Stomach smooth muscle (tissue), 2 donors: Measurements from ENCODE around the gene TAPBP.
A peak's percentile ranks its signal among the peaks of the same experiment; 100 is the strongest.
"Not testable (repeated sequence)": the region's sequence is repeated elsewhere in the genome, so short reads cannot be mapped to it uniquely, and the experiment has no call there.

Experiments used
- H3K27ac ChIP-seq: one replicate; pipeline ENCODE4 v1.7.0; 2013; ENCODE audit warnings: mild to moderate bottlenecking, low read length, inconsistent platforms
- H3K27me3 ChIP-seq, 2 donors: one replicate each; pipeline ENCODE4 v1.7.0; 2013; ENCODE audit warnings: low read length in 2 of 2; ENCODE audit not compliant: insufficient read depth in 2 of 2, control insufficient read depth in 1 of 2
- H3K36me3 ChIP-seq, 2 donors: one replicate each; pipeline ENCODE4 v1.7.0; 2013; ENCODE audit warnings: low read length in 2 of 2; ENCODE audit not compliant: control insufficient read depth in 2 of 2, insufficient read depth in 2 of 2
- H3K4me1 ChIP-seq: one replicate; pipeline ENCODE4 v1.7.0; 2013; ENCODE audit warnings: low read length; ENCODE audit not compliant: control insufficient read depth, insufficient read depth
- H3K4me3 ChIP-seq, 2 donors: one replicate each; pipeline ENCODE4 v1.7.0; 2013; ENCODE audit warnings: low read length in 2 of 2
- H3K9ac ChIP-seq, 2 donors: one replicate each; pipeline ENCODE4 v1.7.0; 2013; ENCODE audit warnings: low read length in 2 of 2, mild to moderate bottlenecking in 1 of 2
- H3K9me3 ChIP-seq, 2 donors: one replicate each; pipeline ENCODE4 v1.7.0; 2013; ENCODE audit warnings: low read length in 2 of 2; ENCODE audit not compliant: control insufficient read depth in 2 of 2
- donor health status: healthy.
- donor health status: Pancreatic carcinoma.

The TAPBP gene

GRCh38 chr6:33273924-33274902 is 39.7 kb downstream of the TAPBP start:
- peaks cover 70% of the 10 kb centered on the region for H3K4me1 ChIP-seq
- H3K4me3 ChIP-seq, result no peak overlapping the region

GRCh38 chr6:33273129-33273923 is 40.6 kb downstream of the TAPBP start:
- no peaks in the 10 kb centered on the region for H3K9me3 ChIP-seq
- H3K4me1 ChIP-seq, result peaks cover 64% of the 10 kb centered on the region
- H3K36me3 ChIP-seq, result peaks cover 19 to 36% of the 10 kb centered on the region in 2 donors
- H3K27ac ChIP-seq, result no peak overlapping the region
- no peaks in the 10 kb centered on the region for H3K27me3 ChIP-seq
- H3K9ac ChIP-seq, result peak overlapping the region; percentile 80 to 99
- H3K4me3 ChIP-seq, result peak overlapping the region; percentile 98

More at GRCh38 chr6:33273924-33274902, 39.7 kb downstream of the TAPBP start:
- Histone ChIP-seq H3K9me3 (no peaks in the 10 kb centered on the region), H3K27ac (no peak overlapping the region), H3K9ac (no peak overlapping the region), H3K36me3 (peaks cover 19 to 29% of the 10 kb centered on the region in 2 donors), H3K27me3 (no peaks in the 10 kb centered on the region)

- Histone ChIP-seq H3K4me1 (peaks cover 58% of the 10 kb centered on the region), H3K9me3 (no peaks in the 10 kb centered on the region), H3K4me3 (peak overlapping the region; percentile 98), H3K36me3 (peaks cover 26 to 44% of the 10 kb centered on the region in 2 donors), H3K27ac (peak overlapping the region; percentile 98), H3K27me3 (no peaks in the 10 kb centered on the region), H3K9ac (peak overlapping the region; percentile 80 to 99)
Observed at GRCh38 chr6:33272275-33273128, 41.4 kb downstream of the TAPBP start.

DNA sequence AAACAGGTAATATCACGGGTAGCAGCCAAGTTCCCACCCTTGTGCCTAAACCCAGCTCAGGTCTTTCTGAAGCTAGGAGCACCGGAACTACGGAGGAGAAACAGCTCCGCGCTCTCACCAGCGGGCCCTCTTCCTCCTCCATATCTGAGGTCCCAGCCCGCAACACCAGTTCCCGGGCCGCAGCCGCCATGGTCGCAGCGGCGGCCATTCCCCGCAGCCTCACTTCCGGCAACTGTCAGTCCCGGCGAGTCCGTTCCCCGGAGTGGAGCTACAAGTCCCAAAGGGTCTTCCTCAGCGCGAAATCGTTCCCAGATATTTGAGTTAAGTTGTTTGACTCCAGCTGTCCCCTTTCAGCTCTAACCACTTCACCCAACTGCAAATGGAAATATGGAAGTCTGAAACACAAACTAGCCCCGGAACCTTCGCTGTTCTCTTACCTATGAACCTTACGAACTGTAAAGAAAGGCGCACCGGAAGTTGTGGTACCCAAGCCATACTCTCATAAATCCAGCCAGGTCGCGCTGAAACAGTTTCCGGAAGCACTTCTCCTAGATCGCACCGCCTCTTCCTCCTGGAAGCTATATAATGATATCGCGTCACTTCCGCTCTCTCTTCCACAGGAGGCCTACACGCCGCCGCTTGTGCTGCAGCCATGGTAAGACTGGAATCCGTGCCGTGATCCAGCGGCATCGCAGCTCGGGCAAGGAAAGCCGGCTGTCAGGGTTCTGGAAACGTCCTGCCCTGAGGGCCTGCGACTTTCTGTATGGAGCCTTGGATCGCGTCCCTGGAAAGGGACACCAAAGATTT is 42.2 kb downstream of the TAPBP start, which contains the start of the genes RPS18 and VPS52:
Gene RPS18, plus strand, starts transcription at position 608 of the 807 bp plus-strand sequence. Its CDS starts 45 bp downstream, at position 653.
Gene VPS52, minus strand, starts transcription at position 409 of the 807 bp plus-strand sequence. Its CDS starts 201 bp downstream, at position 208.
- Histone ChIP-seq H3K9me3 (no peaks in the 10 kb centered on the region), H3K4me1 (peaks cover 52% of the 10 kb centered on the region), H3K36me3 (peaks cover 34 to 52% of the 10 kb centered on the region in 2 donors), H3K27me3 (no peaks in the 10 kb centered on the region), H3K27ac (peak within 1 kb of the TSS; percentile 98), H3K9ac (peak within 1 kb of the TSS; percentile 98 to 99), H3K4me3 (peak within 1 kb of the TSS; percentile 98)

GRCh38 chr6:33271117-33271467 is 42.8 kb downstream of the TAPBP start:
- Histone ChIP-seq H3K27me3 (no peaks in the 10 kb centered on the region), H3K27ac (peak overlapping the region; percentile 98), H3K4me3 (peak overlapping the region; percentile 98), H3K9ac (peak overlapping the region; percentile 98 to 99), H3K9me3 (no peaks in the 10 kb centered on the region), H3K36me3 (peaks cover 35 to 57% of the 10 kb centered on the region in 2 donors), H3K4me1 (peaks cover 46% of the 10 kb centered on the region)

GRCh38 chr6:33264015-33264414 is 49.9 kb downstream of the TAPBP start:
- Histone ChIP-seq H3K9ac (no peak overlapping the region), H3K36me3 (peaks cover 49 to 58% of the 10 kb centered on the region in 2 donors), H3K4me3 (no peak overlapping the region), H3K4me1 (no peaks in the 10 kb centered on the region), H3K27me3 (no peaks in the 10 kb centered on the region), H3K9me3 (no peaks in the 10 kb centered on the region), H3K27ac (no peak overlapping the region)

- not testable (repeated sequence) for H3K27me3 ChIP-seq, H3K4me3 ChIP-seq, H3K9ac ChIP-seq, H3K27ac ChIP-seq, H3K9me3 ChIP-seq, H3K4me1 ChIP-seq
- H3K36me3 ChIP-seq, result peaks cover 42 to 45% of the 10 kb centered on the region in 2 donors
Observed at GRCh38 chr6:33262490-33262889, 51.4 kb downstream of the TAPBP start.

DNA sequence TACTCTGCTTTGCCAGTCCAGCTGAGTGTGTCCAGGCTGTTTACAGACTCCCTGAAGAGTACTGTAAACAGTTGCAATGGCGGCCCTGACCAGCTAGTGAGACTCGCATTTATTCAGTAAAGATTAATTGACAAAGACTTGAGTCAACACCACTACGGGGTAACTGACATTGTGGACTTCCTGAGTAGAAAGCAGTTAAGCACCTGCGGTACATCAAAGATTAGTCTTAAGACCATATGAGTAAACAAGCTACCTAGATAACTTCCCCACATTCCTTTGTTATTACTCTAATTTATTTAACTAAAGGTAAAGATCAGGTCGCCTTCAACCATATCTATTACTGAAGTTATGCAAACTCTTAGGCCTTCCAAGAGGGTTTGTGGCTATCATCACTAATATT is 54.8 kb downstream of the TAPBP start:
- Histone ChIP-seq H3K27me3 (no peaks in the 10 kb centered on the region), H3K4me1 (no peaks in the 10 kb centered on the region), H3K9me3 (no peaks in the 10 kb centered on the region), H3K9ac (no peak overlapping the region), H3K27ac (no peak overlapping the region), H3K36me3 (peaks cover 19 to 20% of the 10 kb centered on the region in 2 donors), H3K4me3 (no peak overlapping the region)

DNA sequence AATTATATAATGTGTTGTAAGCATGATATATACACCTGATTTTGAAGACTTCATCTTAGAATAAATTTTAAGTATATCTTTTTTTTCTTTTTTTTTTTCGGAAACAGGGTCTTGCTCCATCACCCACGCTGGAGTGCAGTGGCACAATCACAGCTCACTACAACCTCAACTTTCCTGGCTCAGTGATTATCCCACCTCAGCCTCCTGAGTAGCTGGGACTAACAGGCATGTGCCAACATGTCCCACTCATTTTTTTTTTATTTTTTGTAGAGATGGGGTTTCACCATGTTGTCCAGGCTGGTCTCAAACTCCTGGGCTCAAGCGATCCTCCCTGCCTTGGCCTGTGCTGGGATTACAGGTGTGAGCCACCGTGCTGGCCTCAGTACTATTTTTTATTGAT is 59.3 kb downstream of the TAPBP start:
- H3K27me3 ChIP-seq, result no peaks in the 10 kb centered on the region
- peaks cover 0 to 8% of the 10 kb centered on the region in 2 donors for H3K36me3 ChIP-seq
- H3K4me3 ChIP-seq, result no peak overlapping the region
- no peak overlapping the region for H3K9ac ChIP-seq
- H3K9me3 ChIP-seq, result no peaks in the 10 kb centered on the region
- H3K4me1 ChIP-seq, result peaks cover 13% of the 10 kb centered on the region
- no peak overlapping the region for H3K27ac ChIP-seq
